ENCODE results near the gene MYO18A. TPM values are rescaled to one million over a fixed set of nuclear protein-coding genes. Genes with fewer than 3 reads are reported as not detected.

Gene MYO18A
- total and polyA plus RNA-seq, 10 of the 15 experiments (the other 5 are each of a cell fraction or from before 2014, with no cell fraction given), result 2.9 to 66.0 (median 24.5) TPM

DNA sequence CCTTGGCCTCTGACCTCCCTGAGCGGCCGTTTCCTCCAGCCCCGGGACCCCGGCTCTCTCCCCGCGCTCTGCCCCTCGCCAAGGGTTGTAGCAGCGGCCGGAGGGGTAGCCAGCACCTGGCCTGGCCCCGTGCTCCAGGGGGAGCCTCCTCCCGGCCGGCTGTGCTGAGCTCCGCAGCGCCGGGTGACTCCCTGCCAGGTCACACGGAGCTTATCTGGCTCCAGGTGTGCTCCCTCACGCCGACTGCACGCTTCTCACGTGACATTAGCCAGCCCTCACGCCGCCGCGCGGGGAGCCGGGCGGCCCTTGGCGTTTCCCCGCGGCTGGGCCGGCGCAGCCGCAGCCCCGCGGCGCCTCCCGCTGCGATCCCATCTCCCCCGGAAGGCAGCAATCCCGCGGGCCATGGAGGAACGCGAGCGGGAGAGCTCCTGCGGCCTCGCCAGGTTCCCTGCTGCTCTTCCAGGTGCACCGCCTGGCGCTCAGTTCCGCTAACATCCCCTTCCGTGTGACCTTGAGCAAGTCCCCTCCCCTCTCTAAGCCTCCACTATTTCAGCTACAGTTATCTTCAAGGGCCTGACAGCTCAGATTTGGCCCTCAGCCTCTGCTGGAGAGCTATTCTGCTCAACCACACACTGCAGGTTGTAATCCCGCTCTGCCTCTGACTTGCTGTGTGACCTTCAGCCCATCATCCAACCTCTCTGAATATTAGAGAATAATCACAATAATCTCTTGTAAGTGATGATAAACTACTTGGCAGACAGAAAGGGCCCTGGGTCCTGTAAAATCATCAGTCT is 3.4 kb downstream of the MYO18A start (continued):
- TF ChIP-seq, protein P1, sequence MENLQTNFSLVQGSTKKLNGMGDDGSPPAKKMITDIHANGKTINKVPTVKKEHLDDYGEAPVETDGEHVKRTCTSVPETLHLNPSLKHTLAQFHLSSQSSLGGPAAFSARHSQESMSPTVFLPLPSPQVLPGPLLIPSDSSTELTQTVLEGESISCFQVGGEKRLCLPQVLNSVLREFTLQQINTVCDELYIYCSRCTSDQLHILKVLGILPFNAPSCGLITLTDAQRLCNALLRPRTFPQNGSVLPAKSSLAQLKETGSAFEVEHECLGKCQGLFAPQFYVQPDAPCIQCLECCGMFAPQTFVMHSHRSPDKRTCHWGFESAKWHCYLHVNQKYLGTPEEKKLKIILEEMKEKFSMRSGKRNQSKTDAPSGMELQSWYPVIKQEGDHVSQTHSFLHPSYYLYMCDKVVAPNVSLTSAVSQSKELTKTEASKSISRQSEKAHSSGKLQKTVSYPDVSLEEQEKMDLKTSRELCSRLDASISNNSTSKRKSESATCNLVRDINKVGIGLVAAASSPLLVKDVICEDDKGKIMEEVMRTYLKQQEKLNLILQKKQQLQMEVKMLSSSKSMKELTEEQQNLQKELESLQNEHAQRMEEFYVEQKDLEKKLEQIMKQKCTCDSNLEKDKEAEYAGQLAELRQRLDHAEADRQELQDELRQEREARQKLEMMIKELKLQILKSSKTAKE (IDR thresholded peaks at IDR 0.05; ENCODE audit: low read depth, poor library complexity, severe bottlenecking), result no peak
- TF ChIP-seq, protein P2, sequence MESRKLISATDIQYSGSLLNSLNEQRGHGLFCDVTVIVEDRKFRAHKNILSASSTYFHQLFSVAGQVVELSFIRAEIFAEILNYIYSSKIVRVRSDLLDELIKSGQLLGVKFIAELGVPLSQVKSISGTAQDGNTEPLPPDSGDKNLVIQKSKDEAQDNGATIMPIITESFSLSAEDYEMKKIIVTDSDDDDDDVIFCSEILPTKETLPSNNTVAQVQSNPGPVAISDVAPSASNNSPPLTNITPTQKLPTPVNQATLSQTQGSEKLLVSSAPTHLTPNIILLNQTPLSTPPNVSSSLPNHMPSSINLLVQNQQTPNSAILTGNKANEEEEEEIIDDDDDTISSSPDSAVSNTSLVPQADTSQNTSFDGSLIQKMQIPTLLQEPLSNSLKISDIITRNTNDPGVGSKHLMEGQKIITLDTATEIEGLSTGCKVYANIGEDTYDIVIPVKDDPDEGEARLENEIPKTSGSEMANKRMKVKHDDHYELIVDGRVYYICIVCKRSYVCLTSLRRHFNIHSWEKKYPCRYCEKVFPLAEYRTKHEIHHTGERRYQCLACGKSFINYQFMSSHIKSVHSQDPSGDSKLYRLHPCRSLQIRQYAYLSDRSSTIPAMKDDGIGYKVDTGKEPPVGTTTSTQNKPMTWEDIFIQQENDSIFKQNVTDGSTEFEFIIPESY (IDR thresholded peaks at IDR 0.05), result peak; percentile 57; the same call in 1 of the 2 replicates
- no peak; the same call in 1 of the 2 replicates for TF ChIP-seq SPI1 (IDR thresholded peaks at IDR 0.05; ENCODE audit: borderline replicate concordance, insufficient read depth, low read depth, low read length)
- no peak for TF ChIP-seq ZNF274 (IDR thresholded peaks at IDR 0.05; ENCODE audit: insufficient read depth, insufficient read length)
- TF ChIP-seq BACH1 (IDR thresholded peaks at IDR 0.05; ENCODE audit: borderline replicate concordance), result peak; percentile 63; the same call in 1 of the 2 replicates
- TF ChIP-seq ATF3 (IDR thresholded peaks at IDR 0.05; ENCODE audit: borderline replicate concordance, extremely low read depth, low read depth, low read length), result no peak
- TF ChIP-seq, protein P3, sequence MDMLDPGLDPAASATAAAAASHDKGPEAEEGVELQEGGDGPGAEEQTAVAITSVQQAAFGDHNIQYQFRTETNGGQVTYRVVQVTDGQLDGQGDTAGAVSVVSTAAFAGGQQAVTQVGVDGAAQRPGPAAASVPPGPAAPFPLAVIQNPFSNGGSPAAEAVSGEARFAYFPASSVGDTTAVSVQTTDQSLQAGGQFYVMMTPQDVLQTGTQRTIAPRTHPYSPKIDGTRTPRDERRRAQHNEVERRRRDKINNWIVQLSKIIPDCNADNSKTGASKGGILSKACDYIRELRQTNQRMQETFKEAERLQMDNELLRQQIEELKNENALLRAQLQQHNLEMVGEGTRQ (IDR thresholded peaks at IDR 0.05; ENCODE audit: borderline replicate concordance, low read depth, low read length), result peak; percentile 7
- TF ChIP-seq, protein P4, sequence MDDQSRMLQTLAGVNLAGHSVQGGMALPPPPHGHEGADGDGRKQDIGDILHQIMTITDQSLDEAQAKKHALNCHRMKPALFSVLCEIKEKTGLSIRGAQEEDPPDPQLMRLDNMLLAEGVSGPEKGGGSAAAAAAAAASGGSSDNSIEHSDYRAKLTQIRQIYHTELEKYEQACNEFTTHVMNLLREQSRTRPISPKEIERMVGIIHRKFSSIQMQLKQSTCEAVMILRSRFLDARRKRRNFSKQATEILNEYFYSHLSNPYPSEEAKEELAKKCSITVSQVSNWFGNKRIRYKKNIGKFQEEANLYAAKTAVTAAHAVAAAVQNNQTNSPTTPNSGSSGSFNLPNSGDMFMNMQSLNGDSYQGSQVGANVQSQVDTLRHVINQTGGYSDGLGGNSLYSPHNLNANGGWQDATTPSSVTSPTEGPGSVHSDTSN (IDR thresholded peaks at IDR 0.05; ENCODE audit: insufficient replicate concordance, low read depth, low read length), result no peak
- TF ChIP-seq TARDBP (IDR thresholded peaks at IDR 0.05; ENCODE audit: borderline replicate concordance), result 0 out of 2 replicates have a peak, but pooled peaks have one; percentile 27
- TF ChIP-seq HDAC2 (IDR thresholded peaks at IDR 0.05), result no peak
- TF ChIP-seq, protein P5, sequence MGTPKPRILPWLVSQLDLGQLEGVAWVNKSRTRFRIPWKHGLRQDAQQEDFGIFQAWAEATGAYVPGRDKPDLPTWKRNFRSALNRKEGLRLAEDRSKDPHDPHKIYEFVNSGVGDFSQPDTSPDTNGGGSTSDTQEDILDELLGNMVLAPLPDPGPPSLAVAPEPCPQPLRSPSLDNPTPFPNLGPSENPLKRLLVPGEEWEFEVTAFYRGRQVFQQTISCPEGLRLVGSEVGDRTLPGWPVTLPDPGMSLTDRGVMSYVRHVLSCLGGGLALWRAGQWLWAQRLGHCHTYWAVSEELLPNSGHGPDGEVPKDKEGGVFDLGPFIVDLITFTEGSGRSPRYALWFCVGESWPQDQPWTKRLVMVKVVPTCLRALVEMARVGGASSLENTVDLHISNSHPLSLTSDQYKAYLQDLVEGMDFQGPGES (IDR thresholded peaks at IDR 0.05), result no peak
- TF ChIP-seq E2F8 (IDR thresholded peaks at IDR 0.05; ENCODE audit: low read depth, partially characterized antibody), result no peak
- no peak for TF ChIP-seq NRF1 (conservative IDR thresholded peaks at IDR 0.05; ENCODE audit: low read depth, low read length)
- TF ChIP-seq CTCF (IDR thresholded peaks at IDR 0.05 in 2 of 3, conservative IDR thresholded peaks at IDR 0.05 in 1 of 3; ENCODE audit: control insufficient read depth in 2 of 3, extremely low read depth in 1 of 3, insufficient read depth in 1 of 3, low read depth in 3 of 3, low read length in 3 of 3), result no peak

All from GM12878 (cell line).